ENCODE data around the gene FRMD6.

DNA sequence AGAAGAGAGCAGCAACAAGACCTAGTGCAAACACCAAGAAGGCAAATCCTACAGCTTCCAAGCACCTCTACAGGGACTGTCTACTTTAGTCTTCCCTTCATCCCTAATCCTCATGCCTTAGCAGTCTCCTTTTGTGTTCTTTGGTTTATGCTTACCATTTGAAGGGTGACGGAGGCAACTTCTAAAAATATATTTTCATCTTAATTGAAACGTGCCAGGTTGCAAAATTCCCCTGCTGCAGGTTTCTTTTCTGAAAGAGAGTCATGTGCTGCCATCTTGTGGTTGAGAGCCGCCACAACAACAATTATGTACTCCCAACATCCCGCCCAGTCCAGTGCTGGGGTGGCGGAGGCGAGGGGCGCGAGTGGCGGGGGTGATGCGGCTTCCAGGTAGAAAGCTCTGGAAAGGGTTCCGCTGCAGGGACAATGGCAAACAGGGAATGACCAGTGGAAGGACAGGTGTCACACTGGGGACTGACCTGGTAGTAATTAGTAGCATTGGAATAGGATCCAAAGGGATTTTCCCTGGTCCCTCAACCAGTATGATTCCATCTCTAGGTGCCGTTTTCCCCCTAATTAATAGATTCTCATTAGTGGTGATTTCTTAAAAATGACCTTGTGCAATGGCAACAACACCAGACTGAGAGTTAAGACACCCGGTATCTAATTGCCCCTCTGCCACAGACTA lies 128.4 kb downstream of the FRMD6 start:
- no peak for TF ChIP-seq YY1 (IDR thresholded peaks at IDR 0.05; ENCODE audit: insufficient read depth, insufficient read length)
- TF ChIP-seq SUZ12 (IDR thresholded peaks at IDR 0.05; ENCODE audit: extremely low read depth, insufficient read depth, insufficient read length), result no peak
- TF ChIP-seq ZNF274 (IDR thresholded peaks at IDR 0.05; ENCODE audit: low read depth, low read length), result no peak
